Measurements from ENCODE around the gene HSDL1.

HSDL1 gene

DNA sequence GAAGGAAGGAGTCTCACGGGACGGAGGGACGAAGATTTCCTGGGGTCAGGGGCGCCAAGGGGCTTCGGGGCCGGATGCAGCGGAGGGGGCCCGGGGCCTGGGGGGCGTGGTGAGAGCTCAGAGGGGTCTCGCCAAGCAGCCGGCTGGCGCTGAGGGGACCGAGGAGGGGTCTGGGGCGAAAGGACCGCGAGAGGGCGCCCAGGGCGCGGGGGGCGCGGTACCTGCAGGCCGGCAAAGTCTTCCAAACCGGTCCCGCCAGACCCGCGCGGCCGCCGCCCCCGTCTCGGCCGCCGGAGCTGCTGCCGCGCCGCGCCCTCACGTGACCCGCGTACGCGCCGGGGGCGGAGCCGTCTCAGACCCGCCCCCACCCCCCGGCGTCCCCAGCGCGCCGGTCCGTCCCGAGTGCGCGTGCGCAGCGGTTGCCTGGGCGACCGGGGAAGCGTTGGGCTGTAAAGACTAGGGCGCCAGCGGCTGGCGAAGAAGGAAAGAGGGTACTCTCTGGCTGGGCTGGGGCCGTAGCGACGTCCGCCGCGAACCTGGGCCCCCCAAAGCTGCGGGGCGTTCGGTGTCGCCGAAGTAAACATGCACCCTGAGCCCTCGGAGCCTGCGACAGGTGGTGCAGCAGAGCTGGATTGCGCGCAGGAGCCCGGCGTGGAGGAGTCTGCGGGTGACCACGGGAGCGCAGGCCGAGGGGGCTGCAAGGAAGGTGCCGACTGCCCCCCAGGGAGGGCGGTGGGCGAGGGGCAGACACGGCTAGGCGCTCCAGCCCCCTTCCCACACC, at the start of gene HSDL1, which contains the start of gene DNAAF1:
Gene HSDL1, minus strand, starts transcription at position 319 of the 781 bp plus-strand sequence. CDS start 13,856 bp downstream, outside the sequence.
Gene DNAAF1, plus strand, starts transcription at position 450 of the 781 bp plus-strand sequence. Its CDS starts 133 bp downstream, at position 583.
- peak; percentile 77 to 90 for DNase-seq

DNA sequence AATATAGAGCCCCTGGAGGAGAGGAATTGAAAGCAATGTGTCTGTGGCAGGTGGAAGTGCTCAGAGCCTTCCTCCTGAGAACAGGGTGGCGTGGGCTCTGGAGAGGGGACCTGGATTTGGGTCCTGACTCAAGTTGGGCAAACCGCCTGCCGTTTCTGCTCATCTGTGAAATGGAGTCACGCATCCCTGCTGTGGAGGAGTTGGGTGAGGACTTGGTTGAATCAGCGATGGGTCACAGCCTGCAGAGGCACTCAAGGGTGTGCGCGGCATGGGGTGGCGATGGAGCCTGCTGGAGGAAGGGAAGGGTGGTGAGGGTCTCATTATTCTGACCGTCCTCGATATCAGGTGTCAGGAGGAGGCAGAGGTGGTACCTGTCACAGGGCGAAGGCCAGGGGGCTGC, 49.0 kb upstream of the HSDL1 start:
- DNase-seq = no peak

DNA sequence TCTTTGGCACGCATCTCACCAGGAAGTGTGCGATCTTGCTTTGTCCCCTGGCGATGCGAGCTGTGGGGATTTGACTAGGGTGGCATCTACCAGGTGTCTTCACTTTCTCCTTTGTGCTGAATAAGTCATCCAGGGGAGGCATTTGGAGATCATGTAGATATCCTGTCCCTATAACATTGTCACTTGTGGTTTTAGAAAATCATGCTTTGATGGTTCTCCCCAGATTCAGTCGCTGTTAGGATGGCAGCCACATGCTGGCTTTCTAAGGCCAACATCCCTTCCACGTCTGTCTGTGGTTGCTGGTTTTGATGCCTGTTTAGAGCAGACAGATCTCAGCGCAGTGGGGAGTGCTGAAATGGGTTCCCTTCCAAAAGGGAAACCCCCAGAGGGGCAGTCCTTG, 48.5 kb upstream of the HSDL1 start:
- no peak for DNase-seq

DNA sequence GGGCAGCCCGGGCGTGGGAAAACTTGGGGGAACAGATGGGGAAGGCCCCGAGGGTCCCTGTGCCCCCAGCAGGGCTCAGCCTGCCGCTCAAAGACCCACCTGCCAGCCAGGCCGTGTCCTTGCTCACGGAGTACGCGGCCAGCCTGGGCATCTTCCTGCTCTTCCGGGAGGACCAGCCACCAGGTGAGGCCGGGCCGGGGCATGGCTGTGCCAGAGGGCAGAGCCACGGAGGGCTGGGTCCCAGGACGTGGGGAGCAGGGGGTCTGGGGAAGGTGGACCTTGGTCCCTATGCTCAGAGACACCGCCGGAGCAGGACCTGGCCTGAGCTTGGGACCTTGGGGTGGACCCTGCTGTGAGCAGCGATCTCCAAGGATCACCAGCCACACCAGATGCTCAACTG, 46.5 kb upstream of the HSDL1 start:
- DNase-seq = no peak

DNA sequence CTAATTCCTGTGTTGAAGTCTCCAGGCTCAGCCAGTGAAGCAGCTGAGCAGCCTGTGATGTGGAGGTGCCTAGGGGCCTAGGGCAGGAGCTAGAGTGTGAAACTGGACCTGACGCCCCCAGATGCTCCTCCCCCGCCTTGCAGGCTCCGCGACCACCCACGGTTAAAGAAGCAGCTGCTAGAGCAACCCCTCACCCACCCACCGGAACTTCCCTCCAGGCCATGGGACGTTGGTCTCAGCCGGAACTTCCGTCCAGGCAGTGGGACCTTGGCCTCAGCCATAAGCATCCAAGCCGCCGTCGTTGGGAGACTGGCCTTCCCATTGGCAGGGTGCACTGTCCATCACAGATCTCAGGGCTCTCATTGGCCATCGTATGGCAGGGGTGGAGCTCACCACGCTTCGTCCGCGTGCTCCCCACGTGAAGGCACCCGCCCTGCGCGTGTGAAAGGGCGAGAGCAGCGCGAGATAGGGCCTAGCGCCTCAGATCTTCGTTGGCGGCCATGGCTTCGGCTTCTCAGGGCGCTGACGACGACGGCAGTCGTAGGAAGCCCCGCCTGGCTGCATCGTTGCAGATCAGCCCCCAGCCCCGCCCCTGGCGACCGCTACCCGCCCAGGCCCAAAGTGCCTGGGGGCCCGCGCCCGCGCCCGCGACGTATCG, 45.9 kb upstream of the HSDL1 start, which contains the start of gene ADAD2:
Gene ADAD2, plus strand, starts transcription at position 427 of the 658 bp plus-strand sequence. Its CDS starts 74 bp downstream, at position 501.
- DNase-seq = no peak

DNA sequence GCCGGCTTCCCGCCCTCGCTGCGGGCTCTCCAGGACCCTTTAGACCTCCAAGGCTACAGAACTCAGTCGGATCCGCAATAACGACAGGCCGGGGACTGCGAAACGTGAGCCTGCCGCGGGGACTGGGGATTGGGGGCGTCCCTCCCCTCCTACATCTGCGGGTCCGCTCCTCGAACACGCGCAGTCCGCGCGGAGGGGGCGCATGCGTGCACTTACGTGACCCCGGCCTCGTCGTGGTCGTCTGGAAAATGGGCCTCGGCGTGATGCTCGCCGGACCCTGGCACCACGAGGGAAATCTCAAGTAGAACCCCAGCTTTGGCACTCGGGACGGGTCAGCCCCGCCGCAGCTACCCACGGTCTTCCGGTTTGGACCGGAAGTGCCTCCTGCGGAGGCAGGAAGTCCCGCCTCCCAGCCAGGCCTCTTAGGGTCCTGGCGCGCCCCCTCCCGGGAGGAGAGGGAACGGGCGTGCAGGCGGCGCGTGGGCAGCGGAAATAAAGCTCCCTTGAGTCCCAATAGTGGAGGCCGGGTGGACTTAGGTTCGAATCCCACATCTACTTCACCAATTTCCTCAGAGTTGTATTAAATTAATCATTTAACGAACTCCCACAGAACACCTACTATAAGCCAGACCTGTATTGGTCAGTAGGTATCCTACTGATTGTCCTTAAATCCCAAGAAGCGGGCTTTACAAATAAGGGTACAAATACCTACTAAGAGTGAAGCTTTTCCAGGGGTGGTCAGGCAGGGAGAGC, 41.9 kb upstream of the HSDL1 start, which contains the start of gene TAF1C:
Gene TAF1C, minus strand, starts transcription at position 373 of the 753 bp plus-strand sequence. CDS start 2,069 bp downstream, outside the sequence.
- DNase-seq = peak; percentile 86 to 96

DNA sequence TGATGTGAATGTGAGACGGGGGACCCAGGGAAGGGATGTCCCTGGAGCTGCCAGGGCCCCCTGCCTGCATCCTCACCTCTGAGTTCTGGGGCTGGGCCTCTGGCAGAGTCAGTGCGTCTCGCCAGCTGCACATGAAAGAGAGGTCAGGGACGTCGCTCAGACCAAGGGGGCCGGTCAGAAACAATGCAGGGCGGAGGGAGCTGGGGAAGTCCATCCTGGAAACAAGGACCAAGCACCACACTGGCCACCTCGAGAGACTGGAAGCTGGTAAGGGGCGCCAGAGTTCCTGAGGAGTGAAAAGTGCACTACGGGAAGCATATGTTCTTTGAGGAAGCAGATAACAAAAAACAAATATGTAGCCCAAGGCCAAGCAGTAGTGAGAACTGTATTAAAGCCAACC, 39.8 kb upstream of the HSDL1 start:
- no peak for DNase-seq

DNA sequence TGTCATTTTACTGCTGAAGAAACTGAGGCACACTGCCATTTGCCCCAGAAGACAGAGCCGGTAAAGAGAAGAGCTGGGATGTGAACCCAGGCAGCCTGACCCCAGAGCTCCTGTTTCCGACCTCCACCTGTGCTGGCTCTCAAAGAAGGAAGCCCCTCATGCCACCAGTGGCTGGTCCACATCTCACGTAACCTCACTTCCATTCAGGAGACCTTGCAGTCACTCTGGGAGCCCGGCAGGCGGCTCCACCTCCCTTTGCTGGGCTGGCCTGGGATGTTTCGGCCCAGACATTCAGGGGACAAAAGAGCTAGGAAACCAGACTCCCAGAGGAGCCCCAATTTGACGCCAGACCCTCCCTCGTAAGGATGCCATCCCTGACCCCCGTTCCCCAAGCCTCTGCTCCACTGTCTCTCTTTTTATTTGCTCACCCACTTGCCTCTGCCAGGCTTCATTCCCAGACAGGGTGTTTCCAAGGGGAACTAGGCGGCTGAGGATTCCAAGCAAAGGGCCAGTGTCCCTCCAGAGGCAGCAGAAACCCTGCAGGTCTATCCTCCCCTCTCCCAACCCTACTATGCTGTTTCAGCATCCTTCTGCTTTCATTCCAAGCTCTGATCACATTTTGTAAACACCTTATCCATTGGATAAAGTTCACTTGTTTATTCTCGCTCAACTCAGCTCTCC, 39.1 kb upstream of the HSDL1 start:
- DNase-seq = no peak

DNA sequence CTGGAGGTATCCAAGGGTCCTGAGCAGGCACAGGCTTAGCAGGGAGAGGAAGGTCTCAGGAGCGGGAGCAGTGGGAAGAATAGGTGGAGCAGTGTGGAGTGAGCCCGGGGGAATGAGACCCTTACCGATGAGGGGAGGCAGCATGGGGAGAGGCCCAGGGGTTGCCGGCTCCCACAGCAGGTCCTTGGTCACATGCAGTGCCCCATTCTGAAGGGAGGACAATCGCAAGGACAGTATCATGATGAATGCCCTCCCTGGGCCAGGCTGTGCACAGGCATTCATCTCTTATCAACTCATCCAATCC, 38.5 kb upstream of the HSDL1 start:
- DNase-seq = no peak

DNA sequence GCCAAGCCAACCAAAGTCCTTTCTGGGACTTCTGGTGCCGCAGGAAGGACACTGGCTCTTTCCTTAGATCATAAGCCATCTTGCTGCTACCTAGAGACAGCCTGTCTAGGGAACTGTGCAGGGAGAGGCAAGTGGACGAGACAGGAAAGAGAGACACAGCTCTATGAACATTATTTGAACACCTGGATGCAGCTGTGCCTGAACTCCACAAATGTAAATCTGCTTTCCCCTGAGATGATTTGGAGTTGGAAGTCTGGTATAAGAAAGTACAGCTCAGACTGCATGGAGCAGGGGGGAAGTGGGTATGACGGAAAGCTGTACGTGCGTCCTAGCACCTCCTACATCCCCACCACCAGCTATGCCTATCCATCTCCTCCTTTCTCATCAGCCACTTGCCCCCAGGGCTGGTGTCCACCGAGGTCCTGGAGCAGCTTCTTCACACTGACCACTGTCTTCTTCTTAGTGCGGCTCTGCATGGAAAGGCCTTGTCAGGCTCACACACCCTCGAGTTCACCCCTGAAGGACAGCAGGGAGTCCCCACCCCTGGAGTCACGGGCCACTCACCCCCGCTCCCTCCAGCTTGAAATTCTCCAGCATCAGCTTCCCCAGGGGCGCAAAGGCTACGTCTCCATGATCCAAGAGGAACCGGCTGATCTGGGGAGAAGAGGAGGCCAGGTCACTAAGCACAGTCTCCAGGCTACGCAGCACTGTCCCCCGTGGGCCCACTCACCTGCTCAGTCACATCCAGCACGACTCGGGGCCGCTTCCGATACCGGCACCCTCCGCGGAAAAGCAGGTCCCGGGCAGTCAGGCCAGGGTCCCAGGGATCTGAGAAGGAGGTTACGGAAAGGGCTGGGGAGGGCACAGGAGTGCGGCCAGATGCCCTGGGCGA, 37.9 kb upstream of the HSDL1 start:
- DNase-seq = no peak

DNA sequence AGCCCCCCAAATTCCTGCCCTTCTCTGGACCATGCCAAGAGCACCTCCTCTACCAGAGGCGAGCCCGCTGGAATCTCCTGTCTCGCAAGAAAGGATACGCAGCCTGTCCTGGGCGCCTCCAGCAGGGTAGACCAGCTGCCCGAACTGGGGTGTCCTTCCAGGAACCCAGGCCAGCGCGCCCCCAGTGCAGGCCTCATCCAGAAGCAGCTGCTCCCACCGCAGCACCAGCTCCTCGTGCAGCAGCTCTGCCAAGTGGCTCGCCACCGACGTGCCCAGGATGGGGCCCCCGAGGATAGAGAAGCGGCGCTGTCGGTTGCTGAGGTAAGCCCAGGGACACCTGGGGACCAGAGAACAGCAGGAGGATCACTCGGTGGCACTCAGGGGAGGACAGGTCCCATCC, 37.1 kb upstream of the HSDL1 start:
- no peak for DNase-seq

DNA sequence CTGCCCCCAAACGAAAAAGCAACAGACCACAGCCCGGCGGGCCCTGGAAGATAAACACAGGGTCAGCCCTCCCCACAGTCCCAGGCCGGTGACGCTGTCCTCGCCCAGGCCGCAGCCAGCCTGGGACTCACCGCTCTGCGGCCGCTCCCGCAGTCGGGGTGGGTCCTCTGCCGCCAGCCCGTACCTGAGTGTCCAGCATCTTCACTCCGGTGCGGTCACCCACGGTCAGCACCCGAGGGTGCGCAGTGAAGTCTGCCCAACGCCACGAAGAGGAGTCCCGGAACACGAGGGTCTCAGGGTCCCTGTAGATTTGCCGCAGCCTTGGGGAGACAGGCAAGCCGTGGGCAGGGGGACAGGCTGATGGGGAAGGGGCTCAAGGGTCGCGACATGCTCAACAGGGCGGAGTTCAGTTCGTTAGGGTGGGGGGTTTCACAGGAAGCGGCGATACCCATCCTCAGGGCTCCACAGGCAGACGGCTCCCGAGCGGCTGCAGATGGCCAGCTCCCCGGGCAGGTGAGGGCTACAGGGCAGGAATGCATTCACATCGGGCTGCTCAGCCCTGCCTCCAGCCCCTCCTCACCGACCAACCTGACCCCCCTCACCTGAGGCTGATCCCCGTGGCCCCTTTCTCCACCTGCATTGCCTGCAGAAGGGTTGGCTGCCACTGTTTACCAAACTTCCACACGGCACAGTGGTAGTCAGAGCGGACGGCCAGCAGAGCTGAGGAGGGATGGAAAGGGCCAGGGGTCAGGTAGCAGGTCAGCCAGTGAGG, 36.4 kb upstream of the HSDL1 start:
- no peak for DNase-seq

DNA sequence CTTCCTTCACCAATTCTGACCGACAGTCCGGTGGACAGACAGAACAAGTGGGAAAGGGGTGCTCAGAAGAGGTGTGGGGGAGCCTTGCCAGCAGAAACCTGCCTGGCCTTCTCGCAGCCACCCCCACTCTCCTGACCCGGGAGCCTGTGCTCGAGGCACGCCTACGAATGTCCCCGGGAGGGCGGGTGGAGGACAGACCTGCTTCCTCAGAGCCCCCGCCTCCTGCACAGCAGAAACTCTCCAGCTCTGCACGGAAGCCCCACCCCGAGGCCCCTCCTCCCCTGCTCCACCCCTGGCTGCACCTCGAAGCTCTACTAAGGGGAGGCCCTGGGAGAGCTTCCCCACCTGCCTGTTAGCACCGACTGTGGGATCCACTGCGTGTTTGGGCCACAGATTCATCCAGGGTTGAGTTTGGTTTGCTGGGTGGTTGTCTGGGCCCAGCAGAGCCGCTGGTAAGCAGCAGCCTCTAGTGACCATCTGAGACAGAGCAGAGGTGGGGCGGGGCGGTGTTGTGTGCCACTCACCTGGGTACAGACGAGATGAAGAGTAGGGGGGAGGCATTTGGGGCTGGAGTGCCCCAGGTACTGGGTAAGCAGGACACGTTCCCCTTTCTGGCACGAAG, 35.7 kb upstream of the HSDL1 start:
- DNase-seq = no peak

DNA sequence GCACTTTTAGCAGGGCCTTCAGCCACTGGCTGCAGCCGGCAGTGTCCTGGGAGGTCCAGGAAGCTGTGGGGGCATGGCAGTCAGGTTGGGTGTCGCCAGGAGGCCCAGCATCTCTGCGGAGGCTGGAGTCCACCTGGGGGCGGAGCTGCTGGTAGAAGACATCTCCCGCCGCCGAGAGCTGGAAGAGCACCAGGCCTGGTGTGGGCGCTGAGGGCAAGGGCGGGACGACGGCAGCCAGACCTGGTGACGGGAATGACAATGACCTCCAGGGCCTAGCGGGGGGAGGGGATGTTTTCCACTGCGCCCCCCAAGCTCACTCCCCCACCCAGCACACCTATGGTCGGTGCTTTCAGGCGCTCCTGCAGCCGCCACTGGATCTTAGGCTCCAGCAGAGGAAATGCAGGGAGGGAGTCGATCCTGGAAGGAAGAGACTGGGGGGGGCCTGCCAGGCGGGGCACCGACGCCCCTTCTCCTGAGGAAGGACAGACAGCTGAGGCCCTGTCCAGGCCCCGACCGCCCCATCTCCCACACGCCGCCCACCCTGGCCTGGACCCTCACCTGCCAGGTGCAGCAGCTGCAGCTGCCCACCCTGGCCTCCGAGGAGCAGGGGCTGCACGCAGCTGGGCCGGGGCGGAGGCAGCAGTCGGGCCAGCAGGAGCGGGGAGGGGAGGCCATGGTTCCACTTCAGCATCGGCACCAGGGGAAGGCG, 34.8 kb upstream of the HSDL1 start:
- DNase-seq = no peak

DNA sequence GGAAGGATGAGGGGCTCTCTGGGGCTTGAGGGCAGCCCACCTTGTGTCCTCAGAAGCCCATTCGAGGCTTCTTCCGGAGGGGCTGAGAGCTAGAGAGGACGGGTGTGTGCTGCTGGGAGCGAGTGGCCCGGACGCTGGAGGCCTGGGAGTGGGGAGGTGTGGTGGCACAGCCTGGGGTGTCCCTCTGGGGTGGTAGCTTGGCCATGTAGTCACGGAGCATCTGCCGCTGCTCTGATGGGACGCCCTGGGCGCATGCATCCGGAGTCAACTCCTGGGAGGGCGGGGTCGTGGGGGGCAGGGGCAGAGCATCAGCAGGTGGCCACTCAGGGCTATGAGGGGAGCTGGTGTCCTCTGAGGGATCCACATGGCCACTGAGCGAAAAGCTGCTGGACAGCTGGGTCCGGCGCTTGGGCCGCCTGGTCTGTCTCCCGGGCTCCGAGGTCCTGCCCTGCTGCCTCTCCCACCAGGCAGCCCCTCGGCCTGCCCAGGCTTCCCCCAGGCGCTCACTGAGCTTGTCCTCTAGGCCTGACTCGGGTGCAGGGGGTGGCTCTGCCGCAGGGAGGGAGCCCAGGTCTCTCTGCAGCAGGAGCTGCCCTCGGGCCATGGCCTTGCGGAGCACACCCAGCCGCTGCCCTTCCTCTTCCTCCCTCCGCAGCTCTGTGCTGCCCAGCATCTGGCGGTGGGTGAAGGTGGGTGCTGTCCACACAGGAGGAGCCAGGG, 34.1 kb upstream of the HSDL1 start:
- DNase-seq = no peak

DNA sequence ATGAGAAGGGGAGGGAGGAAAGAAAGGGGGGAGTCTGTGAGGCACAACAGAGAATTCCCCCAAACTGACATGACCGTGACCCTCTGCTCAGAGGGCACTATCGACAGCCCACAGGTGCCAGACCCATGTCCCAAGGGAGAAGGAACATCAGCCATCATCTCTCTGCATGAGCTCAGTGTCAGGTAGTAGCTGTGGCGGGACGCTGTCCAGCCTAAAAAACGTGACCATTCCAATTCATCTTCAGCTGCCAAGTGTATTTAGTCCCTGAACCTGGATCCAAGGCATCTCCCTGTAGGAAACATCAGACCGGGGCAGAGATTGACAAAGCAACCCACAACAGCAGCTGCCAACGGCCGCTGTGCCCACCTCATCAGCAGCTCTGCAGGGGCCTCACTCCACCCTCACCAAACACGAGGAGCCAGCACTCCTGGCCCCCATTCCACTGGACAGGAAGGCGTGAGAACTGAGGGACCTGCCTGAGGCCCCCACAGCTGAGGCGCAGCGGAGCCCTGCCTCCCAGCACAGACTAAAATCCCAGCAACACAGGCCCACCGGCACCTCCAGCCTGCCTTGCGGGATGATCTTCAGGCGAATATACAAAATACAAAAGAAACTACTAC, 33.3 kb upstream of the HSDL1 start:
- no peak for DNase-seq

DNA sequence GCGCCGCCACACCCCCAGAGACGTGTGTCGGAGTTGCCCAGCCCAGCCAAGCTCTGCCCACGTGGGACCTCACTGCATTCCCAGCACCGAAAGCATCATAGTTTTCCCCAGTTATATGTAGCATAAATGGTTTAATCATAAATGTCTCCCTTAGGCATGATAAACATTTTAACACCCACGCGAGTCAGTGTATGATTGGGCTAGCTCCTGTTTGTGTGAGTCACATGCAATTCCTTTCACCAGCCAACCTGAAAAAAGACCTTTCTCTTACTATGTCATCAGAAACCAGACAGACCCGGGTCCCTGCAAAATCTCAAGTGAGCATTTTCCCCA, 32.7 kb upstream of the HSDL1 start:
- no peak for DNase-seq

DNA sequence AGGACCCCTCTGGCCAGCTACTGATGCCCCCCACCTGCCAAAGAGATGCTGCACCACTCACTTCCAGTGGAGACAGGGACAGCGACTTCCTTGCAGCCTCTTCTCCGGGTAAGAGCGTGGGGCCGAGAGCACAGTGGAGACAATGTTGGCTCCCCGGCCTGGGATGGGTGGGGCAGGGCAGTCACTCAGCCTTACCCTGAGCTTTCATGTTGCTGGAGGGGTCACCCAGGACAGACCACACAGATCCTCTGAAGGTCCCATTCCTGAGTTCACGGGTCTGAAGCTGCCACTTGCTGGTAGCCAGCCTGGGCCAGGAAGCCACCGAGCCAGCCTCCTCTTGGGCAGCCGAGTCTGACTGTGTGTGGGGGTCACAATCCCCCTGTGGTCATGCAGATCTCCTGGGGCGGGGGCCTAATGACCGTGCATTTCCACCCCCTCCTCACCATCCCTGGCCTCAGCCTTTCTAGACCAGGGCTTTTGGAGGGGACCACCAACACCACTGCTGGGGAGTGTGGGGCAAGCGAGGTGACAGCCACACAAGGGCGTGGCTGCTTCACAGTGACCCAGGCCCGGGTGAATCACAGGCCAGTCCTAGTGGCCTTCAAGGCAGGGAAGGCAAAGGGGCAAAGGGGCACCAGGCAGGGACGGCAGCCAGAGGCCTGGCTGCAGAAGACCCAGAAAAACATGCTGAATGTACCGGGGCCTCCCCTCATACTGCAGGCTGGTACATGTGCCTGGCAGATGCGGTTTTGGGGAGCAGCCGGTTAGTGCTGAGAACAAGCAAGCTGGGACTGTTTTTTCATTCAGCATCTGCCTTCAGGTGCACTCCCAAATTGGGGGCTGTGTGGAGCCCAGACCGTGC, 31.4 kb upstream of the HSDL1 start:
- no peak for DNase-seq
